ENCODE results near the gene NET1. TPM values are rescaled to one million over a fixed set of nuclear protein-coding genes. Genes with fewer than 3 reads are reported as not detected.

NET1 gene
- total RNA-seq, 4 donors from 2014 or later, result 272 to 430 (median 363) TPM

DNA sequence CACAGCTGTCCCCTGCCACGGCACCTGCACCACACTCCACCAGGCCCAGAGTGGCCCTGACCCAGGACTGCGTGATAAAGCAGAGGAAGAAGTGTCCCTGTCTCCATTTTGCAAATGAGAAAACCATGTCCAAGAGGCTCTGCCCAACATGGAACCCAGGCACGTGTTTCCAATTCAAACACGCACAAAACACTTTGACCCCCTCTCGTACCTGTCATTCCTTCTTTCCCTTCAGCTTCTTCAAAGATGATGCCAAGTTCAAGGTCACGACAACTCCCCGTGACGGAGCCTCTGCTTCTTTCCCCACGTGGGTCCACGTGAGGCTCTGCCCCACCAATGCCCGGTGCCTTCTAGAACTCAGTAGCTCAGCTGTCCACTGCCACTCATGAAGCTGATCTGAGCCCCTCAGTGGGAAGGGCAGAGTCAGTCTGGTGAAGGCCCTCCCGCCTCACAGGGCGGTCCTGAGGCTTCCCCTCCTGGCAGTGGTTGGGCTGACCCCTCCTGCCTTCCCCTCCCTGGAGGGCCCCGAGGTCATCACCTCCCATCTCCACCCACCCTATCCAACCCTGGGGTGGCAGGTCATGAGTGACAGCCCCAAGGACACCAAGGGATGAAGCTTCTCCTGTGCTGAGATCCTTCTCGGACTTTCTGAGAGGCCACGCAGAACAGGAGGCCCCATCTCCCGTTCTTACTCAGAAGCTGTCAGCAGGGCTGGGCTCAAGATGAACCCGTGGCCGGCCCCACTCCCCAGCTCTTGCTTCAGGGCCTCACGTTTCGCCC is 68.0 kb downstream of the NET1 start:
- H3K9me3 ChIP-seq, result no peaks in the 10 kb centered on the region
- H3K27ac ChIP-seq (replicated peaks in 1 of 4), result no peak overlapping the region
- H3K4me3 ChIP-seq, result no peak overlapping the region
- no peaks in the 10 kb centered on the region for H3K36me3 ChIP-seq
- intact Hi-C loops (cut with DNase I), result no loop called here
- 90% methylated on average over 20 of the region's 21 CpGs for WGBS
- H3K27me3 ChIP-seq, result no peaks in the 10 kb centered on the region
- DNase-seq (ENCODE audit: extremely low spot score), result no peak
- TF ChIP-seq EP300 (IDR thresholded peaks at IDR 0.05) (no peak), POLR2A (IDR thresholded peaks at IDR 0.05; ENCODE audit: low read depth) (no peak), POLR2AphosphoS5 (IDR thresholded peaks at IDR 0.05) (no peak)
- TF ChIP-seq, protein P1, sequence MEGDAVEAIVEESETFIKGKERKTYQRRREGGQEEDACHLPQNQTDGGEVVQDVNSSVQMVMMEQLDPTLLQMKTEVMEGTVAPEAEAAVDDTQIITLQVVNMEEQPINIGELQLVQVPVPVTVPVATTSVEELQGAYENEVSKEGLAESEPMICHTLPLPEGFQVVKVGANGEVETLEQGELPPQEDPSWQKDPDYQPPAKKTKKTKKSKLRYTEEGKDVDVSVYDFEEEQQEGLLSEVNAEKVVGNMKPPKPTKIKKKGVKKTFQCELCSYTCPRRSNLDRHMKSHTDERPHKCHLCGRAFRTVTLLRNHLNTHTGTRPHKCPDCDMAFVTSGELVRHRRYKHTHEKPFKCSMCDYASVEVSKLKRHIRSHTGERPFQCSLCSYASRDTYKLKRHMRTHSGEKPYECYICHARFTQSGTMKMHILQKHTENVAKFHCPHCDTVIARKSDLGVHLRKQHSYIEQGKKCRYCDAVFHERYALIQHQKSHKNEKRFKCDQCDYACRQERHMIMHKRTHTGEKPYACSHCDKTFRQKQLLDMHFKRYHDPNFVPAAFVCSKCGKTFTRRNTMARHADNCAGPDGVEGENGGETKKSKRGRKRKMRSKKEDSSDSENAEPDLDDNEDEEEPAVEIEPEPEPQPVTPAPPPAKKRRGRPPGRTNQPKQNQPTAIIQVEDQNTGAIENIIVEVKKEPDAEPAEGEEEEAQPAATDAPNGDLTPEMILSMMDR (IDR thresholded peaks at IDR 0.05), result no peak
- no peaks in the 10 kb centered on the region for H3K4me1 ChIP-seq

- intact Hi-C loops (cut with DNase I), result no loop called here
- Histone ChIP-seq H3K9me3 (no peaks in the 10 kb centered on the region), H3K27ac (replicated peaks in 1 of 4) (no peak overlapping the region), H3K36me3 (no peaks in the 10 kb centered on the region), H3K4me3 (no peak overlapping the region), H3K27me3 (no peaks in the 10 kb centered on the region), H3K4me1 (no peaks in the 10 kb centered on the region)
- WGBS, result 93% methylated on average over 12 of the region's 12 CpGs
- TF ChIP-seq, protein P1 (IDR thresholded peaks at IDR 0.05), result no peak
- TF ChIP-seq POLR2A (IDR thresholded peaks at IDR 0.05; ENCODE audit: low read depth) (no peak), EP300 (IDR thresholded peaks at IDR 0.05) (no peak), POLR2AphosphoS5 (IDR thresholded peaks at IDR 0.05) (no peak)
- no peak for DNase-seq (ENCODE audit: extremely low spot score)
Measured at GRCh38 chr10:5481121-5481520, 68.8 kb downstream of the NET1 start.

DNA sequence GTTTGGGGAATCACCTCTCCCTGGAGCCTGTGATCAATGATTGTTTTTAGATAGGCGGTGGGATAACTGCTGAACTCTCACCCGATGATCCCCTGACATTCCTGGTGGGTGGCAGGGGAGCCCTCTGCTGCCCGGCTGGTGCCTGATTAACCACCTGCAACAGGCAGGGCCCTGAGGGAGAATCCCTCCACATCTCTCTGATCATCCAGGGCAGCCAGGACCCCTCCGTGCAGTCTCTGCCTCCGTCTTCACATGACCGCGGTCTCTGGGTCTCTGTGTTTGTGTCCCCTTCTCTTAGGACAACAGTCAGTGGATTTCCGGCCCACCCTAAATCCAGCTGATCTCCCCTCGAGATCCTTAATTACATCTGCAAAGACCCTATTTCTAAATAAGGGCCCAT is 69.7 kb downstream of the NET1 start:
- intact Hi-C loops (cut with DNase I), result no loop called here
- no peak for DNase-seq (ENCODE audit: extremely low spot score)
- H3K4me1 ChIP-seq, result no peaks in the 10 kb centered on the region
- H3K27me3 ChIP-seq, result no peaks in the 10 kb centered on the region
- no peak overlapping the region for H3K4me3 ChIP-seq
- H3K27ac ChIP-seq (replicated peaks in 1 of 4), result no peak overlapping the region
- no peaks in the 10 kb centered on the region for H3K9me3 ChIP-seq
- TF ChIP-seq POLR2A (IDR thresholded peaks at IDR 0.05; ENCODE audit: low read depth) (no peak), EP300 (IDR thresholded peaks at IDR 0.05) (no peak), POLR2AphosphoS5 (IDR thresholded peaks at IDR 0.05) (no peak)
- TF ChIP-seq, protein P1 (IDR thresholded peaks at IDR 0.05), result no peak
- no peaks in the 10 kb centered on the region for H3K36me3 ChIP-seq
- WGBS, result 93% methylated on average over 9 of the region's 9 CpGs

DNA sequence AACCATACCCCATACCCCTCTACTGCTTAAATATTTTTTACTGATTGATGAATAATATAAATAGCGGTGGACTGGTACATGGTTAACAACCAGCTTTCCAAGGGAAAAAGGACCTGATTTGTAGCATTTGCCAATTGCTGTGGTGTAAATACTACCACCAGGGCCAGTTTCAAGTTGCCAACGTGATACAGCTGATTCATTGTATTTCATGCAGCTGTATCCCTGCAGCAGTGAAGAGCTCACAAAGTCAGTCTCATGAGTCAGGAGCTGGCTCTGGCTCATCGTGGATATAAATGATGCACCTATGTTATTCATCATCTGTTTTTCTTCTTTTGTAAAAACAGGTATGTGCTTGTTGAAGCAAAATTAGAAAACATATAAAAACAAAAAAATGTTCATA is 71.8 kb downstream of the NET1 start:
- intact Hi-C loops (cut with DNase I), result no loop called here
- Histone ChIP-seq H3K27ac (replicated peaks in 1 of 4) (no peak overlapping the region), H3K4me1 (no peaks in the 10 kb centered on the region), H3K36me3 (no peaks in the 10 kb centered on the region), H3K9me3 (no peaks in the 10 kb centered on the region), H3K4me3 (no peak overlapping the region), H3K27me3 (no peaks in the 10 kb centered on the region)
- TF ChIP-seq POLR2A (IDR thresholded peaks at IDR 0.05; ENCODE audit: low read depth) (no peak), POLR2AphosphoS5 (IDR thresholded peaks at IDR 0.05) (no peak), EP300 (IDR thresholded peaks at IDR 0.05) (no peak)
- TF ChIP-seq, protein P1 (IDR thresholded peaks at IDR 0.05), result no peak
- no peak for DNase-seq (ENCODE audit: extremely low spot score)
- 53% methylated on average over 3 of the region's 3 CpGs for WGBS

DNA sequence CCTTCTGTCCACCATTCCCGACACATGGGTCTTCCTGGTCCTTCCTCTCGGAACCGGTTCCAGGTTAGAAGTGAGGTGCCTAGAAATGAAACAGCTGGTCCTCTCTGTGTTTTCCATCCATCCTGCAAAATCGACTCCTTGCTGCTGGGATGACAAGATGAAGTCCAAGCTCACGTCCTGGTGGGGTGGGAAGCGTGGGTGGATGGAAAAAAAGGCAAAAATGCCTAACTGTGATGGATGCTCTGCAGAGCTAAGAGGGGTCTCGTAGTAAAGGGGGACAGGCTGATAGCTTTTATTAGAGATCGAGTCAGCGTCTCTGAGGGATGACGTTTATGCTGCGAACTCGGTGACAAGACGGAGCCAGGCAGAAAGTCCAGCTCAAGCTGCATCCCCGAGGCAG is 72.9 kb downstream of the NET1 start:
- Histone ChIP-seq H3K4me1 (no peaks in the 10 kb centered on the region), H3K4me3 (no peak overlapping the region), H3K9me3 (no peaks in the 10 kb centered on the region), H3K27ac (replicated peaks in 1 of 4) (no peak overlapping the region), H3K27me3 (no peaks in the 10 kb centered on the region), H3K36me3 (no peaks in the 10 kb centered on the region)
- whole genome bisulfite sequencing, result 86% methylated on average over 14 of the region's 14 CpGs
- no peak for DNase-seq (ENCODE audit: extremely low spot score)
- intact Hi-C loops (cut with DNase I), result no loop called here
- TF ChIP-seq, protein P1 (IDR thresholded peaks at IDR 0.05), result no peak
- TF ChIP-seq POLR2A (IDR thresholded peaks at IDR 0.05; ENCODE audit: low read depth), result no peak
- no peak for TF ChIP-seq POLR2AphosphoS5 (IDR thresholded peaks at IDR 0.05)

All from esophagus muscularis mucosa (tissue), 4 donors.